GM21390 (cell line): ENCODE data around the gene LSM11.

Source experiments
- ATAC-seq: cut with Tn5 transposase; IDR thresholded peaks from one replicate; pipeline ENCODE4 v1.9.1; 2021; ENCODE audit not compliant: unreplicated experiment

LSM11 gene

GRCh38 chr5:157766902-157767301 is 23.4 kb downstream of the LSM11 start:
- no peak for ATAC-seq

DNA sequence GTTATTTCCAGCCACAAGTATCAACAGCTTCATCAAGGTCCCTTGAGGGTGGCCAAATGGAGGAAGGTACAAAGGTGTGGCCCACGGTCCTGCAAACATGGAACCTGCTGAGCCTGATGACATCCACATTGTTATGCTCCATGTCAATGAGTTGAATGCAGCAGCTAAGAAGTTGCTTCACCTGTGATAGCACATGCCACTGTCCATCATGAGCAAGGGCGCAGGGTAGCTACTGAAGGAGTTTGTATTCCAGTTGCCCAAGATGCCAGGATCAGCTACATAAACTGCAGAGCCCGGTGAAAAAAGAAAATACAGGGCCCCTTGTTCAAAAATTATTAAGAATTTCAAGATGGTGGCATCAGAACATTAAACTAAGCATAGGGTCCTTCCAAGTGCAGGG is 24.2 kb downstream of the LSM11 start:
- ATAC-seq, result no peak

DNA sequence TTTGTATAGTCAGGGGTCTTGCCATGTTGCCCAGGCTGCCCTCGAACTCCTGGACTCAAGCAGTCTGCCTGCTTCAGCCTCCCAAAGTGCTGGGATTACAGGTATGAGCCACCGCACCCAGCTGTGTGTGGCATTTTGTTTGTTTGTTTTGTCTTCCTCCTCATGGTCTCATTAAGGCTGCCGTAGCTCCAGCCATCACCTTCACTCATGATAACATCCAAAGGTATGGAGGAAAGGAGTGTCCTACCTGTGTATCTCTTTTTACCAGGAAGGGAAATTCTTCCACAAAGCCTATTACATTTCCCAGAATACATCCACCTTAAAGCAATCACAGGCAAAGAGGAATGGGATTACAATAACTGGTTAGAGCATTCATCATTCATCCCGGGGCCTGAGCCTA is 27.2 kb downstream of the LSM11 start:
- no peak for ATAC-seq

GRCh38 chr5:157772127-157772526 is 28.6 kb downstream of the LSM11 start:
- ATAC-seq, result no peak

GRCh38 chr5:157778121-157778805 is 34.8 kb downstream of the LSM11 start:
- ATAC-seq, result no peak

GRCh38 chr5:157779221-157779620 is 35.7 kb downstream of the LSM11 start:
- no peak for ATAC-seq

- no peak for ATAC-seq
Observed at GRCh38 chr5:157785801-157786200, 42.3 kb downstream of the LSM11 start.

GRCh38 chr5:157793301-157793700 is 49.8 kb downstream of the LSM11 start:
- no peak for ATAC-seq

- no peak for ATAC-seq
Observed at GRCh38 chr5:157799578-157799977, 56.1 kb downstream of the LSM11 start.

DNA sequence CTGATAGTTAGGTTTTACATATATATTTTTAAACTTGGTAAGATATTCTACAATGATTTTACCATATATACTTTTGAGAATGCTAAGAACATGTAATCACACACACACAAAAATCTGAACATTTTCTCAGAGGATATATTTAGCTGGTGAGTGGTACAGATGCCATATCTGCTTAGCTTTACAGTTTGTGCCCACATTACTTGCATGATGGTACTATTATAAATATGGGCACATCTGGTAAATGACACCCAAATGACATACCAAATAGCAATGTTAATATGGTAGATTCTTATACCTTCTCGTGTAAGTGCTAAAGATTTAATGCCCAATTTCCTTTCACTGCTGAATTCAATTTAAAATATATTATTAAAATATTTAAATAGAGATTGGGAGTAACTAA is 56.6 kb downstream of the LSM11 start:
- ATAC-seq, result no peak

DNA sequence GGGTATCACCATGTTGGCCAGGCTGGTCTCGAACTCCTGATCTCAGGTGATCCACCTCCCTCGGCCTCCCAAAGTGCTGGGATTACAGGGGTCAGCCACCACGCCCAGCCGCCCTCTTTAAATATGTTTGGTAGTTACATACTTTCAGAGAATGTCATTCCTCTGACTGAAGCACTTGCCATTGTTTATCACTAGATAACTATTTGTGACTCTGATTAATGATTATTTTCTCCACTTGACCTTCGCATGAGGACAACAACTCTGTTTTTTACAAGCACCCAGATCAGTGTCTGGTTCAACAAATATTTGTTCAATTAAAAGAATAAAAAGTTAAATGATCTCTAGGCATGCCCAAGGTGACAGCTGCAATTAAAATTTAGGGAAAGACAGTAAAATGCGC is 59.2 kb downstream of the LSM11 start:
- no peak for ATAC-seq

GRCh38 chr5:157808043-157808442 is 64.5 kb downstream of the LSM11 start:
- no peak for ATAC-seq
